VCaP (cell line): Measurements from ENCODE around the gene RGS13.

Experiments
- H3K27ac ChIP-seq: fragments of 450-650 bp; 2 replicates; pipeline ENCODE4 v1.5.1; 2017
- CTCF ChIP-seq: fragments of 450-650 bp; conservative IDR thresholded peaks from 2 replicates; pipeline ENCODE4 v1.5.1; 2017; ENCODE audit warnings: mild to moderate bottlenecking, moderate library complexity

RGS13 gene

GRCh38 chr1:192608671-192609070 is 27.3 kb upstream of the RGS13 start:
- no peak overlapping the region for H3K27ac ChIP-seq
- no peak for TF ChIP-seq CTCF

GRCh38 chr1:192609110-192610079 is 26.6 kb upstream of the RGS13 start:
- TF ChIP-seq CTCF: no peak
- H3K27ac ChIP-seq: no peak overlapping the region

- H3K27ac ChIP-seq: no peak overlapping the region
- peak; percentile 75 for TF ChIP-seq CTCF
Observed at GRCh38 chr1:192610112-192610889, 25.6 kb upstream of the RGS13 start.

- TF ChIP-seq CTCF: no peak
- H3K27ac ChIP-seq: no peak overlapping the region
Observed at GRCh38 chr1:192615055-192615454, 20.9 kb upstream of the RGS13 start.

GRCh38 chr1:192620071-192620635 is 15.8 kb upstream of the RGS13 start:
- H3K27ac ChIP-seq: no peak overlapping the region
- no peak for TF ChIP-seq CTCF

GRCh38 chr1:192626366-192627179 is 9.4 kb upstream of the RGS13 start:
- peak overlapping the region; percentile 53 for H3K27ac ChIP-seq
- TF ChIP-seq CTCF: no peak
